H9 (cell line): Measurements from ENCODE around the gene SFXN5. TPM values are rescaled to one million over a fixed set of nuclear protein-coding genes. Genes with fewer than 3 reads are reported as not detected.
A peak's percentile ranks its signal among the peaks of the same experiment; 100 is the strongest.

ENCODE experiments used
- DNase-seq: peaks from one replicate; pipeline ENCODE4 v3.0.0-alpha.2; 2017
- H2AFZ ChIP-seq: one replicate; pipeline ENCODE4 v1.6.1; 2013; ENCODE audit warnings: mild to moderate bottlenecking, low read length, control low read depth, moderate library complexity
- H2AK5ac ChIP-seq: 2 replicates; pipeline ENCODE4 v1.6.1; 2013; ENCODE audit warnings: low read length, control low read depth, mixed read lengths; ENCODE audit not compliant: insufficient read length
- H2BK120ac ChIP-seq: one replicate; pipeline ENCODE4 v1.6.1; 2013; ENCODE audit warnings: low read depth, mild to moderate bottlenecking, low read length, control low read depth, inconsistent platforms; ENCODE audit not compliant: poor library complexity, severe bottlenecking
- H2BK12ac ChIP-seq: 2 replicates; pipeline ENCODE4 v1.6.1; 2013; ENCODE audit warnings: low read length, control low read depth, mixed read lengths, low read depth; ENCODE audit not compliant: insufficient read length
- H2BK15ac ChIP-seq: 2 replicates; pipeline ENCODE4 v1.6.1; 2013; ENCODE audit warnings: low read depth, low read length, control low read depth
- H2BK20ac ChIP-seq: one replicate; pipeline ENCODE4 v1.6.1; 2013; ENCODE audit warnings: low read depth, mild to moderate bottlenecking, low read length, control low read depth, inconsistent platforms; ENCODE audit not compliant: poor library complexity, severe bottlenecking
- H2BK5ac ChIP-seq: 2 replicates; pipeline ENCODE4 v1.6.1; 2013; ENCODE audit warnings: low read length, control low read depth, mixed read lengths; ENCODE audit not compliant: insufficient read length
- H3K14ac ChIP-seq: 2 replicates; pipeline ENCODE4 v1.6.1; 2013; ENCODE audit warnings: low read length, control low read depth; ENCODE audit not compliant: insufficient read depth
- H3K18ac ChIP-seq: 2 replicates; pipeline ENCODE4 v1.6.1; 2013; ENCODE audit warnings: low read depth, mild to moderate bottlenecking, mixed read lengths, low read length, control low read depth; ENCODE audit not compliant: insufficient read length
- H3K23ac ChIP-seq: 2 replicates; pipeline ENCODE4 v1.6.1; 2013; ENCODE audit warnings: low read length, control low read depth, mixed read lengths, low read depth; ENCODE audit not compliant: insufficient read length
- H3K23me2 ChIP-seq: 2 replicates; pipeline ENCODE4 v1.6.1; 2013; ENCODE audit warnings: low read depth, mild to moderate bottlenecking, mixed read lengths, low read length, control low read depth; ENCODE audit not compliant: insufficient read length, poor library complexity, severe bottlenecking
- H3K27ac ChIP-seq: 2 replicates; pipeline ENCODE4 v1.5.1; 2013; ENCODE audit warnings: low read length, control low read depth, mixed read lengths, low read depth; ENCODE audit not compliant: insufficient read length
- H3K27me3 ChIP-seq: 2 replicates; pipeline ENCODE4 v1.6.1; 2013; ENCODE audit warnings: low read length, control low read depth, inconsistent platforms; ENCODE audit not compliant: insufficient read depth
- H3K4ac ChIP-seq: 2 replicates; pipeline ENCODE4 v1.6.1; 2013; ENCODE audit warnings: low read depth, mild to moderate bottlenecking, control low read depth, inconsistent platforms, low read length, moderate library complexity
- H3K4me1 ChIP-seq: 2 replicates; pipeline ENCODE4 v1.6.1; 2013; ENCODE audit warnings: low read length, control low read depth, inconsistent platforms; ENCODE audit not compliant: insufficient read depth
- H3K4me2 ChIP-seq: 2 replicates; pipeline ENCODE4 v1.6.1; 2013; ENCODE audit warnings: low read length, control low read depth, mixed read lengths; ENCODE audit not compliant: insufficient read length, insufficient read depth
- H3K56ac ChIP-seq: 2 replicates; pipeline ENCODE4 v1.6.1; 2013; ENCODE audit warnings: low read depth, mild to moderate bottlenecking, mixed read lengths, low read length, control low read depth; ENCODE audit not compliant: insufficient read length
- H3K79me1 ChIP-seq: 2 replicates; pipeline ENCODE4 v1.6.1; 2013; ENCODE audit warnings: low read depth, mild to moderate bottlenecking, moderate library complexity, low read length, control low read depth, inconsistent platforms; ENCODE audit not compliant: insufficient read depth, poor library complexity, severe bottlenecking
- H3K79me2 ChIP-seq: 2 replicates; pipeline ENCODE4 v1.6.1; 2013; ENCODE audit warnings: low read length, control low read depth, inconsistent platforms; ENCODE audit not compliant: insufficient read depth
- H3K9ac ChIP-seq: 2 replicates; pipeline ENCODE4 v1.6.1; 2013; ENCODE audit warnings: low read length, control low read depth, mixed read lengths; ENCODE audit not compliant: insufficient read length; ENCODE audit errors: extremely low read depth
- H3K9me3 ChIP-seq: one replicate; pipeline ENCODE4 v1.6.1; 2013; ENCODE audit warnings: low read depth, low read length, inconsistent platforms; ENCODE audit not compliant: control insufficient read depth
- H3T11ph ChIP-seq: one replicate; pipeline ENCODE4 v1.6.1; 2013; ENCODE audit warnings: mild to moderate bottlenecking, low read length, control low read depth, inconsistent platforms
- H4K20me1 ChIP-seq: one replicate; pipeline ENCODE4 v1.6.1; 2013; ENCODE audit not compliant: control insufficient read depth, insufficient read length, insufficient read depth
- H4K5ac ChIP-seq: 2 replicates; pipeline ENCODE4 v1.6.1; 2013; ENCODE audit warnings: low read depth, mild to moderate bottlenecking, mixed read lengths, low read length, control low read depth; ENCODE audit not compliant: insufficient read length
- H4K8ac ChIP-seq: replicated peaks from 2 replicates; pipeline ENCODE4 v1.6.1; 2013; ENCODE audit warnings: low read length, control low read depth, mixed read lengths, low read depth; ENCODE audit not compliant: insufficient read length
- H4K91ac ChIP-seq: 2 replicates; pipeline ENCODE4 v1.6.1; 2013; ENCODE audit warnings: low read depth, mild to moderate bottlenecking, moderate library complexity, mixed read lengths, low read length, control low read depth; ENCODE audit not compliant: insufficient read length
- H3K27ac Mint-ChIP-seq, 3 experiments: 2 replicates in 2 of 3; 3 replicates in 1 of 3; pipeline ENCODE4 v1.8.0; 2020 to 2021; ENCODE audit warnings: mixed read lengths in 3 of 3, mild to moderate bottlenecking in 1 of 3, moderate library complexity in 1 of 3
- H3K27me3 Mint-ChIP-seq: 2 replicates; pipeline ENCODE4 v1.8.0; 2021; ENCODE audit warnings: low read depth, mild to moderate bottlenecking, moderate library complexity, mixed read lengths
- H3K36me3 Mint-ChIP-seq, 3 experiments: 2 replicates in 2 of 3; 3 replicates in 1 of 3; pipeline ENCODE4 v1.8.0; 2020 to 2021; ENCODE audit warnings: low read depth in 3 of 3, mixed read lengths in 3 of 3; ENCODE audit not compliant: insufficient read depth in 1 of 3
- H3K4me1 Mint-ChIP-seq, 2 experiments: 2 replicates each; pipeline ENCODE4 v1.8.0; 2020; ENCODE audit warnings: mixed read lengths in 2 of 2
- H3K4me3 Mint-ChIP-seq, 2 experiments: 2 replicates in 1 of 2; 3 replicates in 1 of 2; pipeline ENCODE4 v1.8.0; 2020 to 2021; ENCODE audit warnings: mild to moderate bottlenecking in 2 of 2, mixed read lengths in 2 of 2, moderate library complexity in 1 of 2
- H3K9me3 Mint-ChIP-seq, 2 experiments: 2 replicates in 1 of 2; 3 replicates in 1 of 2; pipeline ENCODE4 v1.8.0; 2020; ENCODE audit warnings: mild to moderate bottlenecking in 2 of 2, mixed read lengths in 2 of 2, moderate library complexity in 1 of 2
- CTCF ChIP-seq: fragments of 200-600 bp; sonication (generic); conservative IDR thresholded peaks from 3 replicates; pipeline ENCODE4 v1.8.0; 2021; ENCODE audit warnings: antibody characterized with exemption, mild to moderate bottlenecking
- WGBS: extraction: QIAGEN DNeasy Blood & Tissue Kit; methylation state at CpG from one replicate; pipeline ENCODE4 v1.1.7; 2013; ENCODE audit warnings: missing lambda C conversion rate, low lambda C conversion rate, mixed read lengths; ENCODE audit not compliant: insufficient read length; ENCODE audit errors: extremely low coverage; 5-methylcytosine and 5-hydroxymethylcytosine counted together
- total RNA-seq: library from RNA; stranded (reverse); gene quantifications from 2 replicates; pipeline ENCODE4 v1.2.1, GENCODE V29; 2021

Gene SFXN5
- total RNA-seq, 1 experiment from 2014 or later, result 30.9 TPM

- Histone ChIP-seq H3K79me2 (no peaks in the 10 kb centered on the region), H4K5ac (no peak overlapping the region), H3K23me2 (no peaks in the 10 kb centered on the region), H3K9ac (no peak overlapping the region), H2BK20ac (no peak overlapping the region), H3K27ac (no peak overlapping the region), H3K23ac (no peak overlapping the region), H3K56ac (no peak overlapping the region), H2BK5ac (no peak overlapping the region), H3T11ph (no peak overlapping the region), H3K4me1 (no peaks in the 10 kb centered on the region), H3K9me3 (no peaks in the 10 kb centered on the region), H3K14ac (no peak overlapping the region; the same call in 1 of the 2 replicates), H3K18ac (no peak overlapping the region), H3K4me2 (no peak overlapping the region), H2BK15ac (no peak overlapping the region), H3K79me1 (no peaks in the 10 kb centered on the region), H3K4ac (no peak overlapping the region), H4K91ac (no peak overlapping the region), H3K27me3 (no peaks in the 10 kb centered on the region), H2BK12ac (no peak overlapping the region), H2AFZ (no peak overlapping the region), H4K20me1 (no peaks in the 10 kb centered on the region), H2BK120ac (no peak overlapping the region), H2AK5ac (no peak overlapping the region), H4K8ac (no peak overlapping the region)
- TF ChIP-seq CTCF, result no peak
- WGBS, result no CpG with 5 or more reads among the region's 4 CpGs
- H3K27ac Mint-ChIP-seq, result peak overlapping the region in 1 of 3 experiments; percentile 55; a peak in 1 of 7 replicates
- peaks cover 0 to 6% (median 2%) of the 10 kb centered on the region in 3 experiments; a peak in 2 of 7 replicates for H3K36me3 Mint-ChIP-seq
- H3K9me3 Mint-ChIP-seq, result no peaks in the 10 kb centered on the region
- H3K4me1 Mint-ChIP-seq, result peaks cover 3 to 5% of the 10 kb centered on the region in 2 experiments; a peak in 3 of 4 replicates
- peak; percentile 23 for DNase-seq
- H3K27me3 Mint-ChIP-seq, result no peaks in the 10 kb centered on the region; the same call in 1 of the 2 replicates
- H3K4me3 Mint-ChIP-seq, result no peak overlapping the region
These were observed 72.8 kb downstream of the SFXN5 start for GRCh38 chr2:72998724-72999123.
